Endothelial cell of umbilical vein (primary cell): ENCODE data around the gene FLNB.

Source experiments
- POLR2A ChIP-seq: IDR thresholded peaks from 2 replicates; pipeline ENCODE4 v1.6.1; 2012; ENCODE audit warnings: low read depth, mild to moderate bottlenecking, control low read depth, low read length
- TF ChIP-seq, protein P1 (sequence below), 2 donors: IDR thresholded peaks; 1 replicate in 1 of 2; 2 replicates in 1 of 2; pipeline ENCODE4 v1.5.1; 2011; ENCODE audit warnings: low read length in 2 of 2, mild to moderate bottlenecking in 2 of 2, moderate library complexity in 2 of 2, control low read depth in 1 of 2, inconsistent platforms in 1 of 2, low read depth in 1 of 2; ENCODE audit not compliant: insufficient read depth in 1 of 2; ENCODE audit errors: extremely low read depth in 1 of 2

DNA sequence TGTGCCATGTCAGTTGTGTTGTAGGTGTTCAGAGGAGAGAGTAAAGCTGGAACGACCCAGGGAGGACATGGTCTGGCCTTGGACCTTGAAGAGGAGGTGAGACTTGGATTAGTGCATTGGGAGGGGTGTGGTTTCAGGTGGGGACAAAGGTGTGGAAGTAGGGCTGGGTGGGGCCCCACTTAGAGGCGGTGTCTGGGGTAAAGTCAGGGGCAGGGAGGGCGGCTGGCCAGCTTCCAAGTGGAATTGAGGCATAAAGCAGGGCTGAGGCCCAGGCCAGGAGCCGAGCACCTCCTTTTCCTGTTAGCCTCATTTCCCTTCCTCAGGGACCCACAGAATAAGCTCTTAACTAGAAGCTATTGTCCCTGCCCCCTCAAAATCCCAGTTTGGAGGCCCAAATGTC lies 36.2 kb upstream of the FLNB start:
- TF ChIP-seq, protein P1, sequence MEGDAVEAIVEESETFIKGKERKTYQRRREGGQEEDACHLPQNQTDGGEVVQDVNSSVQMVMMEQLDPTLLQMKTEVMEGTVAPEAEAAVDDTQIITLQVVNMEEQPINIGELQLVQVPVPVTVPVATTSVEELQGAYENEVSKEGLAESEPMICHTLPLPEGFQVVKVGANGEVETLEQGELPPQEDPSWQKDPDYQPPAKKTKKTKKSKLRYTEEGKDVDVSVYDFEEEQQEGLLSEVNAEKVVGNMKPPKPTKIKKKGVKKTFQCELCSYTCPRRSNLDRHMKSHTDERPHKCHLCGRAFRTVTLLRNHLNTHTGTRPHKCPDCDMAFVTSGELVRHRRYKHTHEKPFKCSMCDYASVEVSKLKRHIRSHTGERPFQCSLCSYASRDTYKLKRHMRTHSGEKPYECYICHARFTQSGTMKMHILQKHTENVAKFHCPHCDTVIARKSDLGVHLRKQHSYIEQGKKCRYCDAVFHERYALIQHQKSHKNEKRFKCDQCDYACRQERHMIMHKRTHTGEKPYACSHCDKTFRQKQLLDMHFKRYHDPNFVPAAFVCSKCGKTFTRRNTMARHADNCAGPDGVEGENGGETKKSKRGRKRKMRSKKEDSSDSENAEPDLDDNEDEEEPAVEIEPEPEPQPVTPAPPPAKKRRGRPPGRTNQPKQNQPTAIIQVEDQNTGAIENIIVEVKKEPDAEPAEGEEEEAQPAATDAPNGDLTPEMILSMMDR (IDR thresholded peaks at IDR 0.05; ENCODE audit: extremely low read depth in 1 of 2, insufficient read depth in 1 of 2, low read depth in 1 of 2, low read length in 2 of 2), result no peak
- TF ChIP-seq POLR2A, result no peak
